ENCODE data around the gene RPTOR.

DNA sequence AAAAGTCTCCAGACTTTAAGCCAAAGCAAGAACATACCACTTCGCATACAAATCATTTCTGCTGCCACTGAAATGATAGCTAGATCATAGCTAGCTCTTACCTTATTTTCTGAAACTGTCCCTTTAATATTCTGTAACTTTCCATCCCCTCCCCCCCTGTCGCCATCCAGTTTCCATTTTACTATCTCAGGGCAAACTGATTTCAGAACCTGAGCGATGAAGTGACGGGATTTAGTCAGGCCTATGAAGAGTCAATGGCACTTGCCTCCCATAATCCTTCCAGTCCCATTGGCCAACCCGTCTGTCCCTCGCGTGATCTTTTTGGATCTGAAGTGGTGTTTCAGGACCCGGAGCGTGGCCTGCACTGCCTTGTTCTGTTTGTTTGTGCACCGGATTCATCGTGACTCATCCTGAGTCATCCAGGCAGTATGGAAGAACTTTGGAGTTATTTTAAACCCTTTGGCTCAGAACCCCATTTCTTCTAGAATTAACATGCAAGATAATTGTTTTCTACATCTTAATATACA is 247.2 kb downstream of the RPTOR start:
- TF ChIP-seq, protein P1, sequence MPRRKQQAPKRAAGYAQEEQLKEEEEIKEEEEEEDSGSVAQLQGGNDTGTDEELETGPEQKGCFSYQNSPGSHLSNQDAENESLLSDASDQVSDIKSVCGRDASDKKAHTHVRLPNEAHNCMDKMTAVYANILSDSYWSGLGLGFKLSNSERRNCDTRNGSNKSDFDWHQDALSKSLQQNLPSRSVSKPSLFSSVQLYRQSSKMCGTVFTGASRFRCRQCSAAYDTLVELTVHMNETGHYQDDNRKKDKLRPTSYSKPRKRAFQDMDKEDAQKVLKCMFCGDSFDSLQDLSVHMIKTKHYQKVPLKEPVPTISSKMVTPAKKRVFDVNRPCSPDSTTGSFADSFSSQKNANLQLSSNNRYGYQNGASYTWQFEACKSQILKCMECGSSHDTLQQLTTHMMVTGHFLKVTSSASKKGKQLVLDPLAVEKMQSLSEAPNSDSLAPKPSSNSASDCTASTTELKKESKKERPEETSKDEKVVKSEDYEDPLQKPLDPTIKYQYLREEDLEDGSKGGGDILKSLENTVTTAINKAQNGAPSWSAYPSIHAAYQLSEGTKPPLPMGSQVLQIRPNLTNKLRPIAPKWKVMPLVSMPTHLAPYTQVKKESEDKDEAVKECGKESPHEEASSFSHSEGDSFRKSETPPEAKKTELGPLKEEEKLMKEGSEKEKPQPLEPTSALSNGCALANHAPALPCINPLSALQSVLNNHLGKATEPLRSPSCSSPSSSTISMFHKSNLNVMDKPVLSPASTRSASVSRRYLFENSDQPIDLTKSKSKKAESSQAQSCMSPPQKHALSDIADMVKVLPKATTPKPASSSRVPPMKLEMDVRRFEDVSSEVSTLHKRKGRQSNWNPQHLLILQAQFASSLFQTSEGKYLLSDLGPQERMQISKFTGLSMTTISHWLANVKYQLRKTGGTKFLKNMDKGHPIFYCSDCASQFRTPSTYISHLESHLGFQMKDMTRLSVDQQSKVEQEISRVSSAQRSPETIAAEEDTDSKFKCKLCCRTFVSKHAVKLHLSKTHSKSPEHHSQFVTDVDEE (CRISPR knock-in tag; IDR thresholded peaks at IDR 0.05): no peak
- TF ChIP-seq ARNTL (CRISPR knock-in tag; IDR thresholded peaks at IDR 0.05; ENCODE audit: borderline replicate concordance, low read depth) (no peak), ZFP30 (CRISPR knock-in tag; IDR thresholded peaks at IDR 0.05) (no peak)

Measured in SK-N-SH treated with all-trans-retinoic acid at 6 μM for 48 hours (cell line).